H9 (cell line): ENCODE data around the gene SASS6. TPM values are rescaled to one million over a fixed set of nuclear protein-coding genes. Genes with fewer than 3 reads are reported as not detected.

Experiments used
- DNase-seq: peaks from one replicate; pipeline ENCODE4 v3.0.0-alpha.2; 2017
- H2AFZ ChIP-seq: one replicate; pipeline ENCODE4 v1.6.1; 2013; ENCODE audit warnings: mild to moderate bottlenecking, low read length, control low read depth, moderate library complexity
- H2AK5ac ChIP-seq: 2 replicates; pipeline ENCODE4 v1.6.1; 2013; ENCODE audit warnings: low read length, control low read depth, mixed read lengths; ENCODE audit not compliant: insufficient read length
- H2BK120ac ChIP-seq: one replicate; pipeline ENCODE4 v1.6.1; 2013; ENCODE audit warnings: low read depth, mild to moderate bottlenecking, low read length, control low read depth, inconsistent platforms; ENCODE audit not compliant: poor library complexity, severe bottlenecking
- H2BK12ac ChIP-seq: 2 replicates; pipeline ENCODE4 v1.6.1; 2013; ENCODE audit warnings: low read length, control low read depth, mixed read lengths, low read depth; ENCODE audit not compliant: insufficient read length
- H2BK15ac ChIP-seq: 2 replicates; pipeline ENCODE4 v1.6.1; 2013; ENCODE audit warnings: low read depth, low read length, control low read depth
- H2BK20ac ChIP-seq: one replicate; pipeline ENCODE4 v1.6.1; 2013; ENCODE audit warnings: low read depth, mild to moderate bottlenecking, low read length, control low read depth, inconsistent platforms; ENCODE audit not compliant: poor library complexity, severe bottlenecking
- H2BK5ac ChIP-seq: 2 replicates; pipeline ENCODE4 v1.6.1; 2013; ENCODE audit warnings: low read length, control low read depth, mixed read lengths; ENCODE audit not compliant: insufficient read length
- H3K14ac ChIP-seq: 2 replicates; pipeline ENCODE4 v1.6.1; 2013; ENCODE audit warnings: low read length, control low read depth; ENCODE audit not compliant: insufficient read depth
- H3K18ac ChIP-seq: 2 replicates; pipeline ENCODE4 v1.6.1; 2013; ENCODE audit warnings: low read depth, mild to moderate bottlenecking, mixed read lengths, low read length, control low read depth; ENCODE audit not compliant: insufficient read length
- H3K23ac ChIP-seq: 2 replicates; pipeline ENCODE4 v1.6.1; 2013; ENCODE audit warnings: low read length, control low read depth, mixed read lengths, low read depth; ENCODE audit not compliant: insufficient read length
- H3K23me2 ChIP-seq: 2 replicates; pipeline ENCODE4 v1.6.1; 2013; ENCODE audit warnings: low read depth, mild to moderate bottlenecking, mixed read lengths, low read length, control low read depth; ENCODE audit not compliant: insufficient read length, poor library complexity, severe bottlenecking
- H3K27ac ChIP-seq: 2 replicates; pipeline ENCODE4 v1.5.1; 2013; ENCODE audit warnings: low read length, control low read depth, mixed read lengths, low read depth; ENCODE audit not compliant: insufficient read length
- H3K27me3 ChIP-seq: 2 replicates; pipeline ENCODE4 v1.6.1; 2013; ENCODE audit warnings: low read length, control low read depth, inconsistent platforms; ENCODE audit not compliant: insufficient read depth
- H3K4ac ChIP-seq: 2 replicates; pipeline ENCODE4 v1.6.1; 2013; ENCODE audit warnings: low read depth, mild to moderate bottlenecking, control low read depth, inconsistent platforms, low read length, moderate library complexity
- H3K4me1 ChIP-seq: 2 replicates; pipeline ENCODE4 v1.6.1; 2013; ENCODE audit warnings: low read length, control low read depth, inconsistent platforms; ENCODE audit not compliant: insufficient read depth
- H3K4me2 ChIP-seq: 2 replicates; pipeline ENCODE4 v1.6.1; 2013; ENCODE audit warnings: low read length, control low read depth, mixed read lengths; ENCODE audit not compliant: insufficient read length, insufficient read depth
- H3K56ac ChIP-seq: 2 replicates; pipeline ENCODE4 v1.6.1; 2013; ENCODE audit warnings: low read depth, mild to moderate bottlenecking, mixed read lengths, low read length, control low read depth; ENCODE audit not compliant: insufficient read length
- H3K79me1 ChIP-seq: 2 replicates; pipeline ENCODE4 v1.6.1; 2013; ENCODE audit warnings: low read depth, mild to moderate bottlenecking, moderate library complexity, low read length, control low read depth, inconsistent platforms; ENCODE audit not compliant: insufficient read depth, poor library complexity, severe bottlenecking
- H3K79me2 ChIP-seq: 2 replicates; pipeline ENCODE4 v1.6.1; 2013; ENCODE audit warnings: low read length, control low read depth, inconsistent platforms; ENCODE audit not compliant: insufficient read depth
- H3K9ac ChIP-seq: 2 replicates; pipeline ENCODE4 v1.6.1; 2013; ENCODE audit warnings: low read length, control low read depth, mixed read lengths; ENCODE audit not compliant: insufficient read length; ENCODE audit errors: extremely low read depth
- H3K9me3 ChIP-seq: one replicate; pipeline ENCODE4 v1.6.1; 2013; ENCODE audit warnings: low read depth, low read length, inconsistent platforms; ENCODE audit not compliant: control insufficient read depth
- H3T11ph ChIP-seq: one replicate; pipeline ENCODE4 v1.6.1; 2013; ENCODE audit warnings: mild to moderate bottlenecking, low read length, control low read depth, inconsistent platforms
- H4K20me1 ChIP-seq: one replicate; pipeline ENCODE4 v1.6.1; 2013; ENCODE audit not compliant: control insufficient read depth, insufficient read length, insufficient read depth
- H4K5ac ChIP-seq: 2 replicates; pipeline ENCODE4 v1.6.1; 2013; ENCODE audit warnings: low read depth, mild to moderate bottlenecking, mixed read lengths, low read length, control low read depth; ENCODE audit not compliant: insufficient read length
- H4K8ac ChIP-seq: replicated peaks from 2 replicates; pipeline ENCODE4 v1.6.1; 2013; ENCODE audit warnings: low read length, control low read depth, mixed read lengths, low read depth; ENCODE audit not compliant: insufficient read length
- H4K91ac ChIP-seq: 2 replicates; pipeline ENCODE4 v1.6.1; 2013; ENCODE audit warnings: low read depth, mild to moderate bottlenecking, moderate library complexity, mixed read lengths, low read length, control low read depth; ENCODE audit not compliant: insufficient read length
- H3K27ac Mint-ChIP-seq, 3 experiments: 2 replicates in 2 of 3; 3 replicates in 1 of 3; pipeline ENCODE4 v1.8.0; 2020 to 2021; ENCODE audit warnings: mixed read lengths in 3 of 3, mild to moderate bottlenecking in 1 of 3, moderate library complexity in 1 of 3
- H3K27me3 Mint-ChIP-seq: 2 replicates; pipeline ENCODE4 v1.8.0; 2021; ENCODE audit warnings: low read depth, mild to moderate bottlenecking, moderate library complexity, mixed read lengths
- H3K36me3 Mint-ChIP-seq, 3 experiments: 2 replicates in 2 of 3; 3 replicates in 1 of 3; pipeline ENCODE4 v1.8.0; 2020 to 2021; ENCODE audit warnings: low read depth in 3 of 3, mixed read lengths in 3 of 3; ENCODE audit not compliant: insufficient read depth in 1 of 3
- H3K4me1 Mint-ChIP-seq, 2 experiments: 2 replicates each; pipeline ENCODE4 v1.8.0; 2020; ENCODE audit warnings: mixed read lengths in 2 of 2
- H3K4me3 Mint-ChIP-seq, 2 experiments: 2 replicates in 1 of 2; 3 replicates in 1 of 2; pipeline ENCODE4 v1.8.0; 2020 to 2021; ENCODE audit warnings: mild to moderate bottlenecking in 2 of 2, mixed read lengths in 2 of 2, moderate library complexity in 1 of 2
- H3K9me3 Mint-ChIP-seq, 2 experiments: 2 replicates in 1 of 2; 3 replicates in 1 of 2; pipeline ENCODE4 v1.8.0; 2020; ENCODE audit warnings: mild to moderate bottlenecking in 2 of 2, mixed read lengths in 2 of 2, moderate library complexity in 1 of 2
- CTCF ChIP-seq: fragments of 200-600 bp; sonication (generic); conservative IDR thresholded peaks from 3 replicates; pipeline ENCODE4 v1.8.0; 2021; ENCODE audit warnings: antibody characterized with exemption, mild to moderate bottlenecking
- WGBS: extraction: QIAGEN DNeasy Blood & Tissue Kit; methylation state at CpG from one replicate; pipeline ENCODE4 v1.1.7; 2013; ENCODE audit warnings: missing lambda C conversion rate, low lambda C conversion rate, mixed read lengths; ENCODE audit not compliant: insufficient read length; ENCODE audit errors: extremely low coverage; 5-methylcytosine and 5-hydroxymethylcytosine counted together
- total RNA-seq: library from RNA; stranded (reverse); gene quantifications from 2 replicates; pipeline ENCODE4 v1.2.1, GENCODE V29; 2021

The SASS6 gene
- total RNA-seq, 1 experiment from 2014 or later = 15.2 TPM

- Histone ChIP-seq H3K56ac (no peak overlapping the region), H2BK20ac (no peak overlapping the region), H3K23me2 (no peaks in the 10 kb centered on the region), H3K79me2 (no peaks in the 10 kb centered on the region), H4K91ac (no peak overlapping the region), H2BK120ac (no peak overlapping the region), H3K27ac (no peak overlapping the region), H3K27me3 (no peaks in the 10 kb centered on the region), H2BK5ac (no peak overlapping the region), H3K9me3 (no peaks in the 10 kb centered on the region), H2BK12ac (no peak overlapping the region), H3K9ac (no peak overlapping the region), H3K23ac (no peak overlapping the region), H2AFZ (no peak overlapping the region), H4K8ac (no peak overlapping the region), H3K79me1 (no peaks in the 10 kb centered on the region), H3K4me1 (no peaks in the 10 kb centered on the region), H3K4ac (no peak overlapping the region), H4K20me1 (no peaks in the 10 kb centered on the region), H4K5ac (no peak overlapping the region), H2AK5ac (no peak overlapping the region), H2BK15ac (no peak overlapping the region), H3T11ph (no peak overlapping the region), H3K14ac (no peak overlapping the region), H3K18ac (no peak overlapping the region), H3K4me2 (no peak overlapping the region)
- no peaks in the 10 kb centered on the region for H3K27me3 Mint-ChIP-seq
- WGBS = no CpG with 5 or more reads among the region's 3 CpGs
- H3K4me1 Mint-ChIP-seq = peaks cover 11 to 20% of the 10 kb centered on the region in 2 experiments
- peaks cover 28 to 63% (median 56%) of the 10 kb centered on the region in 3 experiments; a peak in 6 of 7 replicates for H3K36me3 Mint-ChIP-seq
- no peak overlapping the region for H3K27ac Mint-ChIP-seq
- no peak for DNase-seq
- TF ChIP-seq CTCF = no peak
- no peak overlapping the region for H3K4me3 Mint-ChIP-seq
- H3K9me3 Mint-ChIP-seq = no peaks in the 10 kb centered on the region
Measured at GRCh38 chr1:100073531-100073930, 59.2 kb downstream of the SASS6 start.
